WTC11 (cell line): ENCODE measurements around the gene TRMU.

Source experiments
- CREM ChIP-seq: sonication (generic); formaldehyde crosslinking; IDR thresholded peaks from 2 replicates; pipeline ENCODE4 v1.8.1; 2022; ENCODE audit warnings: mild to moderate bottlenecking, missing genetic modification reagents, moderate library complexity
- NR3C1 ChIP-seq: sonication (generic); formaldehyde crosslinking; conservative IDR thresholded peaks from 2 replicates; pipeline ENCODE4 v1.8.1; 2023; ENCODE audit warnings: low read depth, mild to moderate bottlenecking, missing genetic modification reagents
- ZNF671 ChIP-seq: fragments of 250-450 bp; sonication (Bioruptor Pico); IDR thresholded peaks from 2 replicates; pipeline ENCODE4 v1.8.0; 2021; ENCODE audit warnings: mild to moderate bottlenecking
- TF ChIP-seq, protein P1 (sequence below): fragments of 200-600 bp; IDR thresholded peaks from 2 replicates; pipeline ENCODE4 v1.8.0; 2022; ENCODE audit warnings: antibody characterized with exemption
- TF ChIP-seq, protein P2 (sequence below): sonication (generic); formaldehyde crosslinking; IDR thresholded peaks from 2 replicates; pipeline ENCODE4 v1.8.0; 2022; ENCODE audit warnings: mild to moderate bottlenecking, missing genetic modification reagents
- TF ChIP-seq, protein P3 (sequence below): sonication (generic); formaldehyde crosslinking; conservative IDR thresholded peaks from 2 replicates; pipeline ENCODE4 v1.8.1; 2023; ENCODE audit warnings: mild to moderate bottlenecking, low read depth, missing genetic modification reagents, moderate library complexity

DNA sequence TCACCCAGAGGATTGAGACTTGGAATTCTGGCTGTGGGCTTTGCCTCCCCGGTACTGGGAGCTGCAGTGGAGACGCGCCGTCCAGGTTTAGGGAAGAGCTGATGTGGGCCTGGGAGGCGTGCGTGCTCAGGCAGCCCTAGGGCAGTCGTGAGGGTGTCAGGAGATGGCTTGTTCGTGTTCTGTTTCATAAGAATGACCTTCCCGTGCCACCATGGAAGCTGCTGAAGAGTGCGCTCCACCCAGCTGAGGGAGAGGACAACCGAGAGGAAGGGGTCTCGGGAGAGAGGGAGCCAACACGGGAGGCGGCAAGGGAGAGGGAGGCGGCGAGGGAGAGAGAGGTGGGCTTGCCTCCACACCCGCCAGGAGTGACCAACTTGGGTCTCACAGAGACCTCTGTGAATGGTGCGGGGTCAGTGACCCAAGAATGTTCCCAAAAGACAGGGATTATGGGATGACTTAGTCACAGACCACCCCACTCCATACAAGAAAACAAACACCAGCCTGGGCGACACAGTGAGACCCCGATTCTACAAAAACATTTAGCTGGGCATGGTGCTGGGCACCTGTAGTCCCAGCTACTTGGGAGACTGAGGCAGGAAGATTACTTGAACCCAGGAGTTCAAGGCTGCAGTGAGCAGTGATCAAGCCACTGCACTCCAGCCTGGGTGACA lies 14.7 kb upstream of the TRMU start:
- TF ChIP-seq, protein P1, sequence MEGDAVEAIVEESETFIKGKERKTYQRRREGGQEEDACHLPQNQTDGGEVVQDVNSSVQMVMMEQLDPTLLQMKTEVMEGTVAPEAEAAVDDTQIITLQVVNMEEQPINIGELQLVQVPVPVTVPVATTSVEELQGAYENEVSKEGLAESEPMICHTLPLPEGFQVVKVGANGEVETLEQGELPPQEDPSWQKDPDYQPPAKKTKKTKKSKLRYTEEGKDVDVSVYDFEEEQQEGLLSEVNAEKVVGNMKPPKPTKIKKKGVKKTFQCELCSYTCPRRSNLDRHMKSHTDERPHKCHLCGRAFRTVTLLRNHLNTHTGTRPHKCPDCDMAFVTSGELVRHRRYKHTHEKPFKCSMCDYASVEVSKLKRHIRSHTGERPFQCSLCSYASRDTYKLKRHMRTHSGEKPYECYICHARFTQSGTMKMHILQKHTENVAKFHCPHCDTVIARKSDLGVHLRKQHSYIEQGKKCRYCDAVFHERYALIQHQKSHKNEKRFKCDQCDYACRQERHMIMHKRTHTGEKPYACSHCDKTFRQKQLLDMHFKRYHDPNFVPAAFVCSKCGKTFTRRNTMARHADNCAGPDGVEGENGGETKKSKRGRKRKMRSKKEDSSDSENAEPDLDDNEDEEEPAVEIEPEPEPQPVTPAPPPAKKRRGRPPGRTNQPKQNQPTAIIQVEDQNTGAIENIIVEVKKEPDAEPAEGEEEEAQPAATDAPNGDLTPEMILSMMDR = no peak
- TF ChIP-seq NR3C1 (CRISPR knock-in tag) (no peak), ZNF671 (CRISPR knock-in tag) (no peak), CREM (CRISPR knock-in tag) (no peak)
- TF ChIP-seq, protein P2, sequence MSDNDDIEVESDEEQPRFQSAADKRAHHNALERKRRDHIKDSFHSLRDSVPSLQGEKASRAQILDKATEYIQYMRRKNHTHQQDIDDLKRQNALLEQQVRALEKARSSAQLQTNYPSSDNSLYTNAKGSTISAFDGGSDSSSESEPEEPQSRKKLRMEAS = no peak
- TF ChIP-seq, protein P3, sequence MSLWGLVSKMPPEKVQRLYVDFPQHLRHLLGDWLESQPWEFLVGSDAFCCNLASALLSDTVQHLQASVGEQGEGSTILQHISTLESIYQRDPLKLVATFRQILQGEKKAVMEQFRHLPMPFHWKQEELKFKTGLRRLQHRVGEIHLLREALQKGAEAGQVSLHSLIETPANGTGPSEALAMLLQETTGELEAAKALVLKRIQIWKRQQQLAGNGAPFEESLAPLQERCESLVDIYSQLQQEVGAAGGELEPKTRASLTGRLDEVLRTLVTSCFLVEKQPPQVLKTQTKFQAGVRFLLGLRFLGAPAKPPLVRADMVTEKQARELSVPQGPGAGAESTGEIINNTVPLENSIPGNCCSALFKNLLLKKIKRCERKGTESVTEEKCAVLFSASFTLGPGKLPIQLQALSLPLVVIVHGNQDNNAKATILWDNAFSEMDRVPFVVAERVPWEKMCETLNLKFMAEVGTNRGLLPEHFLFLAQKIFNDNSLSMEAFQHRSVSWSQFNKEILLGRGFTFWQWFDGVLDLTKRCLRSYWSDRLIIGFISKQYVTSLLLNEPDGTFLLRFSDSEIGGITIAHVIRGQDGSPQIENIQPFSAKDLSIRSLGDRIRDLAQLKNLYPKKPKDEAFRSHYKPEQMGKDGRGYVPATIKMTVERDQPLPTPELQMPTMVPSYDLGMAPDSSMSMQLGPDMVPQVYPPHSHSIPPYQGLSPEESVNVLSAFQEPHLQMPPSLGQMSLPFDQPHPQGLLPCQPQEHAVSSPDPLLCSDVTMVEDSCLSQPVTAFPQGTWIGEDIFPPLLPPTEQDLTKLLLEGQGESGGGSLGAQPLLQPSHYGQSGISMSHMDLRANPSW = no peak
